ENCODE data around the gene RPS24. TPM values are rescaled to one million over a fixed set of nuclear protein-coding genes. Genes with fewer than 3 reads are reported as not detected.
"Not testable (repeated sequence)": the region's sequence is repeated elsewhere in the genome, so short reads cannot be mapped to it uniquely, and the experiment has no call there.

RPS24 gene
- total RNA-seq = 1,000 to 10,000 TPM; 2,145 to 3,094 TPM

DNA sequence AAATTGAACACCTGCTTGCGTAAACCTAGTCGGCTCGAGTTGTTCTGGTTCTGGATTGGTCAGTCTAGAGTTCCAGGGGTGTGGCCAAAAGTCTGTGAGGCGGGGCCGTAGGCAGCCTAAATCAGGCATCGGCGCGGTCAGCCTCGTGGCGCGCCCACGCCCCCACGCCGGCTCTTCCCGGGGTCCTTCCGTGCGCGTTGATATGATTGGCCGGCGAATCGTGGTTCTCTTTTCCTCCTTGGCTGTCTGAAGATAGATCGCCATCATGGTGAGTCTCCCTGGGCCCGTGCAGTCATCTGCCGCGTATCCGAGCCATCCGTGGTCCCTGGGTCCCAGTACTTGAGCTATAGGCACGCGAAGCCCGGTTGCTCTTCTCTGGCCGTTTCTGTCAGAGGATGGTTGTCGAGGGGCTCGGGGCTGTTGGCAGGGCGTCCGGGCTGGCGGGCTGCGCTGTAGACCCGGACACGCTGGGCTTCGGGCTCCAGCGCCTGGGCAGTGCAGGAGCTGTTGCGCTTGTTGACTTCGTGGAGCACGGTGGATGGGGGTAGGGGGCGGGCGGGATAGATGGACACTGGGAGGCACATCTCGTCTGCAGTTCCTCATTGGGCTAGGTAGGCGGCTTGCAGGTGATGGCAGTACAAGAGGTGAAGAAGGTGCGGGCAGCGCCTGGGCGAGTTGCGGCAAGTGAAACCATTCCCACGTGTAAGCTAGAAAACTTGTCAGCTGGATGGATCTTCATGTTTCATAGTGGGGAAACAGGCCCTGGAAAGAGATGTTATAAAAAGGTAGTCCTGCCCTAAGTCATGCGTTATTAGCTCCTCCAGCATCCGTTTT lies at the start of gene RPS24:
RPS24 (plus strand) TSS at position 227 of the 834 bp plus-strand sequence; CDS start at position 266, 39 bp downstream.
- DNase-seq = peak; percentile 97
- H3K27me3 Mint-ChIP-seq = no peaks in the 10 kb centered on the region
- H3K9me3 Mint-ChIP-seq (ENCODE audit: low read depth) = no peaks in the 10 kb centered on the region
- ChIA-PET POLR2A (interaction anchor here (0.6 kb wide), 1 partner anchor 29 kb away, joined by 4 read pairs; no protein-coding TSS in a partner anchor), CTCF (interaction anchor here (0.6 to 0.8 kb wide), 2 partner anchors 9 to 133 kb away, joined by 3 to 5 read pairs; no protein-coding TSS in a partner anchor)
- H3K36me3 Mint-ChIP-seq (ENCODE audit: low read depth) = peaks cover 52% of the 10 kb centered on the region
- H3K4me1 Mint-ChIP-seq = peaks cover 49% of the 10 kb centered on the region
- ATAC-seq = peak; percentile 82
- intact Hi-C loops (cut with DNase I, micrococcal nuclease) = loop anchor here (1.0 to 5.0 kb wide), 5 partner anchors 269 to 1313 kb away; partner anchors contain the start of genes PPIF (in 1 of the 2) and ZMIZ1 (in 1 of the 2)
- H3K4me3 Mint-ChIP-seq = peak within 1 kb of the TSS; percentile 88
- peak within 1 kb of the TSS; percentile 92 for H3K27ac Mint-ChIP-seq

DNA sequence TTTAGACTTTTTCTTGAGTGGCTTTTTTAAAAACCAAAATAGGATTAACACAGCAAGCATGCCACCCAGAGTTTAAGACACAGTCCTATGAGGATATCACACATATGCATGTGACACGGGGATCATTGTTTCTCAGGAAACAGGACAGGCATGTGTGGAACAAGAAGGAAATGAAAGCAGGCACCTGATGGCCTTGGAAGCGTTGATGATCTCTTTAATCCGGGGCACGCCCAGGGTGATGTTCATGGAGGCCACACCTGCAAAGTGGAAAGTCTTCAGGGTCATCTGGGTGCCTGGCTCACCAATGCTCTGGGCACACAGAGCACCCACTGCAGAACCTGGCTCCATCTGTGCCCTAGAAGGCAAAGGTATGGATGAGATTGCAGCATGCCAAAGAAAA lies 48.7 kb upstream of the RPS24 start:
- intact Hi-C loops (cut with DNase I, micrococcal nuclease) = no loop called here
- peaks cover 44% of the 10 kb centered on the region for H3K36me3 Mint-ChIP-seq (ENCODE audit: low read depth)
- H3K9me3 Mint-ChIP-seq (ENCODE audit: low read depth) = no peaks in the 10 kb centered on the region
- no peak overlapping the region for H3K4me3 Mint-ChIP-seq
- peaks cover 5% of the 10 kb centered on the region for H3K4me1 Mint-ChIP-seq
- H3K27me3 Mint-ChIP-seq = no peaks in the 10 kb centered on the region
- ATAC-seq (no peak), DNase-seq (no peak)
- H3K27ac Mint-ChIP-seq = no peak overlapping the region
- CTCF ChIA-PET = no interaction called here
- POLR2A ChIA-PET = no interaction called here

DNA sequence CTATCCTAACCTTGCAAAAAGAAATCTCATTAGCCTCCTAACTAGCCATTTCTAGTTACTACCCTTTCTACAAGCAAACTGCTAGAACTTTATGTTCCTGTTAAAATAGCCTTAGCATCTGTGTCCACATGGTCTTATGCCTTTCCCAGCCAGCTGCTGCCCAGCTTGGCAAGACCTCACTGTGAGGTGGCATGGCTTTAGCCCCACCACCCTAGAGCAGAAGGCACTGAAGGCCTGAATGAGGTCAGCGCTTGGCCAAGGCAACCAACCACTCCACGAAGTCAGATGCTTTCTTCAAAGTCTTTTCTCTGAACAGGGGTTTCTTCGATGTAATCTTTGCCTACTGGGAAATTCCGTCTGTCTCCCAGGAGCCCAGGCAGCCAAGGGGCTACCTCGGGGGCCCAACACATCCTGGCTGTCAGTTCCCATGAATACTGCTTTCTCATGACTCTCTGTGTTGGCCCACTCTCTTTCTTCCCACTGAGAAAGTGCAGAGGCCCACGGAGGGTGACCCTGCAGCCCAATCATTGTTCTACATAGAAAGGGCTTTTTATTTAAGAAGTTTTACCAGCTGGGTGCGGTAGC lies 45.9 kb upstream of the RPS24 start:
- intact Hi-C loops (cut with DNase I, micrococcal nuclease) = no loop called here
- ATAC-seq (no peak), DNase-seq (no peak)
- Mint-ChIP-seq H3K27me3 (no peaks in the 10 kb centered on the region), H3K36me3 (ENCODE audit: low read depth) (peaks cover 37% of the 10 kb centered on the region), H3K27ac (no peak overlapping the region), H3K4me3 (no peak overlapping the region), H3K4me1 (peaks cover 5% of the 10 kb centered on the region), H3K9me3 (ENCODE audit: low read depth) (no peaks in the 10 kb centered on the region)
- CTCF ChIA-PET = interaction anchor here (1.3 kb wide), 1 partner anchor 60 kb away, joined by 3 read pairs; no protein-coding TSS in a partner anchor
- POLR2A ChIA-PET = interaction anchor here (0.5 kb wide), 1 partner anchor 12 kb away, joined by 3 read pairs; no protein-coding TSS in a partner anchor

DNA sequence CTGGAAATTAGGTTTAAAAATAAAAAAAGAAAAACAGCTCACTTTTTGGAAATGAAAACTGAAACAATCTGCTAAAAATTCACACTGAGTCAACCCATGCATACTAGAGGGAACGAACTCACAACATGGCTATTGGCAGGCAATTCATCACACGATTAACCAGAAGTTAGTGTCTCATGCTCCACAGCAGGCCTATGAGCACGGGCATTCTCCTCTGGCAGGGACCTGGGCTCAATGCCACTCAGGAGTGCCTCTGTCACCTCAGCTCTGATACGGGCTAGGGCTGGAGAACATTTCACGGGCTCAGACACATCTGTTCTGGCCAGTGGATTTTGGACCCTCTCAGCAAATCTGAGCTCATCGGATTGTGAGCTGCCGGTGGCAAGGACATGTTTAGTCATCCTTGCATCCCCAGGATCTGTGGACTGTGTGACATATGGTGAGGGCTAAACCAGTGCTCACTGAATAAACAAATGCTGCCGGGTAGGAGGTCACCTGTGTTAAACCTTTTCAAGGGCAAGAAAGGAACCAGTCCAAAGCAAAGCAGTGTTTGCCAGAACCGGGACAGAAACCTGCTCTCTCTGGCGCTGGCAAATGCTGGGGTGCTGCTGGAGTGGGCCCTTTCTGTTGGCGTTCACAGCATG lies 44.5 kb upstream of the RPS24 start:
- ChIA-PET CTCF (interaction anchor here (0.8 to 1.3 kb wide), 2 partner anchors 24 to 59 kb away, joined by 3 read pairs; no protein-coding TSS in a partner anchor), POLR2A (no interaction called here)
- H3K4me3 Mint-ChIP-seq = no peak overlapping the region
- peak overlapping the region; percentile 55 for H3K27ac Mint-ChIP-seq
- DNase-seq (peak; percentile 26), ATAC-seq (peak; percentile 95)
- no peaks in the 10 kb centered on the region for H3K9me3 Mint-ChIP-seq (ENCODE audit: low read depth)
- intact Hi-C loops (cut with DNase I, micrococcal nuclease) = no loop called here
- H3K36me3 Mint-ChIP-seq (ENCODE audit: low read depth) = peaks cover 46% of the 10 kb centered on the region
- H3K27me3 Mint-ChIP-seq = no peaks in the 10 kb centered on the region
- peaks cover 5% of the 10 kb centered on the region for H3K4me1 Mint-ChIP-seq

DNA sequence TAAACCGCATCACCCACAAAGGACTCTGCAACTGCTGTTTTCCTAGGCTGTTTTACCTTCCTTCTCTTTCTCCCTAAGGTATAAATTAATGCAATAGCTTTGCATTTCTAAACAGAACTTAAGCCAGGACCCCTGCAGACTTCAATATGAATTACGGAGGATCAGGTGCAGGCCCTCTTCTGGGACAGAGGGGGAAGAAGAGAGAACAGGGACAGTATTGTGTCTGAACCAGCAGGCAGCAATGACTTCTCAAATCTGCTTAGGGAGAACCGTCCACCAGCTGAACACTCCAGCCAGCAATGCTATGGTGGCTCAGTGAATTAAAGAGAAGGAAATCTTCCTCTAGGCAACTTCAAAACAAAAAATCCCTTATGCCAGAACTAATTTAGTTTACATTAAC lies 40.0 kb upstream of the RPS24 start:
- ATAC-seq (no peak), DNase-seq (no peak)
- intact Hi-C loops (cut with DNase I, micrococcal nuclease) = no loop called here
- no peaks in the 10 kb centered on the region for H3K9me3 Mint-ChIP-seq (ENCODE audit: low read depth)
- CTCF ChIA-PET = interaction anchor here (0.6 kb wide), 1 partner anchor 20 kb away, joined by 4 read pairs; no protein-coding TSS in a partner anchor
- no peaks in the 10 kb centered on the region for H3K27me3 Mint-ChIP-seq
- POLR2A ChIA-PET = interaction anchor here (0.6 kb wide), 1 partner anchor 43 kb away, joined by 4 read pairs; no protein-coding TSS in a partner anchor
- no peak overlapping the region for H3K27ac Mint-ChIP-seq
- H3K4me3 Mint-ChIP-seq = no peak overlapping the region
- peaks cover 5% of the 10 kb centered on the region for H3K4me1 Mint-ChIP-seq
- peaks cover 50% of the 10 kb centered on the region for H3K36me3 Mint-ChIP-seq (ENCODE audit: low read depth)

DNA sequence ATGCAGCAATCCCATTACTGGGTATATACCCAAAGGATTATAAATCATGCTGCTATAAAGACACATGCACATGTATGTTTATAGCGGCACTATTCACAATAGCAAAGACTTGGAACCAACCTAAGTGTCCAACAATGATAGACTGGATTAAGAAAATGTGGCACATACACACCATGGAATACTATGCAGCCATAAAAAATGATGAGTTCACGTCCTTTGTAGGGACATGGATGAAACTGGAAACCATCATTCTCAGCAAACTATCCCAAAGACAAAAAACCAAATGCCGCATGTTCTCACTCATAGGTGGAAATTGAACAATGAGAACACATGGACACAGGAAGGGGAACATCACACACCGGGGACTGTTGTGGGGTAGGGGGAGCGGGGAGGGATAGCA lies 34.9 kb upstream of the RPS24 start:
- intact Hi-C loops (cut with DNase I, micrococcal nuclease); DNase-seq; ATAC-seq: not testable (repeated sequence)

DNA sequence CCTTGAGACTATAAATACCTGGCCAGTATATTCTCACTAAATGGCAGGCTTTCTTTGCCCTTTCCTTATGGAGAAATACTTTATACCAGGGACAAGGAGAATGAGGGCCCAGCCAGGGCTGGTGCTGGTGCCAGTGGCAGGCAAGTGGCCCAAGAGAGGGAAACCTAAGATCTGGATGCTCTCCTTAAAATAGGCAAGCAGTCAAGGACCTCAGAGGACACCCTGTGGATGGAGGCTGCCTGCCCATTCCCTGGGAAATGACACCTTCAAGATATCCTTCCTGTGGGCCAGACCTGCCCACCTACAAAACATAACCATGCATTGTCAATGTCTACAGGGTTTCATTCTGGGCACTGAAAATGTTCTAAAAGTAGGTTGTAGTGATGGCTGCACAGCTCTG lies 33.5 kb upstream of the RPS24 start:
- no peaks in the 10 kb centered on the region for H3K27me3 Mint-ChIP-seq
- intact Hi-C loops (cut with DNase I, micrococcal nuclease) = no loop called here
- no peak overlapping the region for H3K4me3 Mint-ChIP-seq
- ATAC-seq (no peak), DNase-seq (no peak)
- ChIA-PET CTCF (no interaction called here), POLR2A (interaction anchor here (1.0 kb wide), 1 partner anchor 13 kb away, joined by 3 read pairs; no protein-coding TSS in a partner anchor)
- no peaks in the 10 kb centered on the region for H3K4me1 Mint-ChIP-seq
- no peaks in the 10 kb centered on the region for H3K9me3 Mint-ChIP-seq (ENCODE audit: low read depth)
- peaks cover 64% of the 10 kb centered on the region for H3K36me3 Mint-ChIP-seq (ENCODE audit: low read depth)
- H3K27ac Mint-ChIP-seq = no peak overlapping the region

More for the DNA sequence above, 34.9 kb upstream of the RPS24 start:
- H3K9me3 Mint-ChIP-seq (ENCODE audit: low read depth); H3K4me1 Mint-ChIP-seq; POLR2A ChIA-PET; H3K27ac Mint-ChIP-seq; CTCF ChIA-PET; H3K27me3 Mint-ChIP-seq; H3K4me3 Mint-ChIP-seq: not testable (repeated sequence)
- peaks cover 65% of the 10 kb centered on the region for H3K36me3 Mint-ChIP-seq (ENCODE audit: low read depth)

DNA sequence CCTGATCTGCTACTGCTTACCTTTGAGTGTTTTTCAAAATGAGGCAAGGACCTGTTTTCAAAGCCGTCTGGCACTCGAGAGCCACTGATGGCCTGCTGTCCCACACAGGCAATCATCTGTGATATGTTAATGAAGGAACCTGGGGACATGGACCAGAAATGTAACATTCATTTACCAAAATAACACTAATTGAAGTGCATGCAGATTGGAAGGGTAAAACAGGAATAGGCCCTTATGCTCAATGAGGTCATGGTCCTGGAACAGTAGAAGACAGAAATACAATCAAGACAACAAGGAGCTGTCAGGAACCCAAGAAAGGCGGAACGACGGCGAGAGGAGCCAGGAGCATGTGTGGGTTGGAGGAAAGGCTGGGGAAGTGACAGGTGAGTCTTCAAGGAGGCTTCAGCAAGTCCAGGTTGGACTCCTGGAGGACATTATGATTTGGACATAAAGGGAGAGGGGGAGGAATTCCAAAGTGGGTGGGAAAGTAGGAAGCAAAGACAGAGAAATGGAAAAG lies 32.6 kb upstream of the RPS24 start:
- Mint-ChIP-seq H3K4me3 (no peak overlapping the region), H3K27me3 (no peaks in the 10 kb centered on the region), H3K4me1 (no peaks in the 10 kb centered on the region), H3K27ac (no peak overlapping the region), H3K9me3 (ENCODE audit: low read depth) (no peaks in the 10 kb centered on the region), H3K36me3 (ENCODE audit: low read depth) (peaks cover 71% of the 10 kb centered on the region)
- DNase-seq (no peak), ATAC-seq (no peak)
- CTCF ChIA-PET = no interaction called here
- POLR2A ChIA-PET = no interaction called here
- intact Hi-C loops (cut with DNase I, micrococcal nuclease) = no loop called here

DNA sequence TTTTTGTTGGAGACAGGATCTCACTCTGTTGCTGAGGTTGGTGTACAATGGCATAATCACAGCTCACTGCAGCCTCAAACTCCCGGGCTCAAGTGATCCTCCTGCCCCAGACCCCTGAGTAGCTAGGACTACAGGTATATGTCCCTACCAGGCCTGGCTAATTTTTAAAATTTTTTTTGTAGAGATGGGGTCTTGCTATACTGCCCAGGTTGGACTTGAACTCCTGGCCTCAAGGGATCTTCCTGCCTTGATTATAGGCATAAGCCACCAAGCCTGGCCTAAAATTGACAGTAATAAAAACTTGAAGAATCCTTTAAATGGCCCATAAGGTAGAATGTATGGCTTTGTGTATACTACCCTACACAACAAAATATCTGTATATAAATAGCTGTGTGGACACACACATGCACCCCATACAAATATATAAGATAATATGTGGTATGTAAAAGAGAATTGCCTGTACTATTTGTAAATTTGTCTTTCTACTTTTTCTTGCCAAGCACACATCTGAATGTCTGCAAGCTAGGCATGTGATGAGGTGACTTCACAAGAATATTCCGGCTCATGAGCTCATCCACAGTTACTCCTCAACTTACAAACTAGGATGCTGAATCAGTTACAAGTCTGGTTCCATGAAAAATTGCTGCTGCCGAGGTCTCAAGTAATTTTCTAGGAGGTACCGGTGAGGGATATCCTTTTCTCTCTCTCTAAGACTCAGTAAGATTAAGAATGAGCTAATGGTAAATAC lies 30.9 kb upstream of the RPS24 start:
- H3K27me3 Mint-ChIP-seq = no peaks in the 10 kb centered on the region
- intact Hi-C loops (cut with DNase I, micrococcal nuclease) = no loop called here

DNA sequence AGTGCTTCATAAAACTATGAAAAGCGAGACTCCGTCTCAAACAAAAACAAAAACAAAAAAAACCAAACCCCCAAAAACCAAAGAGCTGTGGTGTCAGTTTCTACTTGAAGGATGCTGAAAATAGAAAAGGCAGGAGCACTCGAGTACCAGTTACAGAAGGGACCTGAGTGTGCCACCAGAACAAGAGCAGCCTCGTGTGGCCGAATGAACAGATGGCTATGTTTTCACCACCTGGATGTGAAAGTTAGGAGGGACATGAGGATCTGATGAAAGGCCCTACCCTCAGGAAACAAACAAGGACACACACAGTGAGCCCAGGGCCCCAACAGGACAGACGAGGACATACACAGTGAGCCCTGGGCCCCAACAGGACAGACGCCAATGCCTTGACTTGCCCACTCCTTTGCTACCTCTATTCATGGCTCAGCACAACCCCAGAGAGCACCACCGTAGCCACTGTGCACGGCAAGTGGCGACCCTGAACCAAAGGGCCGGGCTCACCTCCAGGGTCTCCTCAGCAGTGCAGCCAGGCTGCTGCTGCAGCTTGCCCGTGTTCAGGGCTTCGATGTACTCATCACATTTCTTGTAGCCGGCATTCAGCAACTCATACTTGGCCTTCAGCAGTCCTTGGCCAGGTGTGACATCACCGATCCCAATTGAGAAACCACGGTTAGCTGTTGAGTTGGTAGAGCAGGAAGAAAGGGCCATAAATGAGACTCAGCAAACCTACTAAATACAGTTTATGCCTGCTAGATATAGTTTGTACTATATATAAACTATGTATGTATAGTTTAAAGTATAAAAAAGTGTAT lies 29.2 kb upstream of the RPS24 start:
- H3K27me3 Mint-ChIP-seq = no peaks in the 10 kb centered on the region
- intact Hi-C loops (cut with DNase I, micrococcal nuclease) = no loop called here
- DNase-seq = no peak
- ATAC-seq = no peak
- ChIA-PET CTCF (no interaction called here), POLR2A (no interaction called here)
- H3K36me3 Mint-ChIP-seq (ENCODE audit: low read depth) = peaks cover 64% of the 10 kb centered on the region
- no peak overlapping the region for H3K27ac Mint-ChIP-seq
- H3K9me3 Mint-ChIP-seq (ENCODE audit: low read depth) = no peaks in the 10 kb centered on the region
- H3K4me1 Mint-ChIP-seq = no peaks in the 10 kb centered on the region
- H3K4me3 Mint-ChIP-seq = no peak overlapping the region

More for the DNA sequence above, 30.9 kb upstream of the RPS24 start:
- no peak for ATAC-seq
- H3K36me3 Mint-ChIP-seq (ENCODE audit: low read depth) = peaks cover 66% of the 10 kb centered on the region
- DNase-seq = no peak
- POLR2A ChIA-PET = interaction anchor here (0.7 kb wide), 1 partner anchor 25 kb away, joined by 3 read pairs; no protein-coding TSS in a partner anchor
- H3K4me3 Mint-ChIP-seq = no peak overlapping the region
- H3K9me3 Mint-ChIP-seq (ENCODE audit: low read depth) = no peaks in the 10 kb centered on the region
- CTCF ChIA-PET = interaction anchor here (0.6 kb wide), 1 partner anchor 14 kb away, joined by 3 read pairs; no protein-coding TSS in a partner anchor
- no peaks in the 10 kb centered on the region for H3K4me1 Mint-ChIP-seq
- no peak overlapping the region for H3K27ac Mint-ChIP-seq
